GM21447 (cell line): ENCODE results near the gene CCBE1.

Experiments used
- ATAC-seq: cut with Tn5 transposase; IDR thresholded peaks from one replicate; pipeline ENCODE4 v1.9.1; 2021; ENCODE audit not compliant: unreplicated experiment

CCBE1 gene

DNA sequence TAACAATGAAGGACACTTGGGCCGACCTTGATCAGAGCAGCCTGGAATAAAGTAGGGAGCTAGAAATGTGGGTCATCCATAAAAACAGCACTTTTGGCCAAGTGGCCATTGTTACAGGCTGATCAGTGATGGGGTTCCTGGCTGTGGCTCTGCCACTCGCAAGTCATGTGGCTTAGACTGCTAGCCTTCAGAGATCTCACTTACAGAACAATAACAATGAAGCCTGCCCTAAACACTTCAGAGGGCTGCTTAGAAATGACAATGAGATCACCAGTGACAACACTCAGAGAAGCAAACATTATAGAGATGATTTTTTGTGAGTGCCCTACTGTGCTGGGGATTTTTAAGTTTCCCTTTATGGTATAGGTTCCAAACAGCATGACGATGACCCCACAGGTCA is 230.2 kb downstream of the CCBE1 start:
- no peak for ATAC-seq

DNA sequence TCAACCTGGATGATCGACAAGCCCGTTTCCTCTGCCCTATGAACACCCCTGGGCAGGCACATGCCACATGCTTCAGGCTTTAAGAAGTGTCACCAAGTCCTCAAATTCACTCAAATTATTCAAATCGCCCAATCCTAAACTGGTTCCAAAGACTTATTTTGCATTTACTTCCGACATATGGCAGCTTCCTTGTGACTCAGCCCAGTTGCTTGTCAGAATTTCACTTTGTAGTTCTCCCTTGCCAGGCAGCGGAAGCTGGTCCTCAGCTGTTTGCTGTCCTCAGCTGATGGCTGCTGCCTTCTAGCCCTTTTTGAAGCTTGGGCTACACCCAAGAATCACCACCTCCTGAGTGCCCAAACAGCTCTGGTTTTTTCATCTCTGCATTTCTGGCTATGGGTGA is 232.7 kb downstream of the CCBE1 start:
- ATAC-seq: no peak

DNA sequence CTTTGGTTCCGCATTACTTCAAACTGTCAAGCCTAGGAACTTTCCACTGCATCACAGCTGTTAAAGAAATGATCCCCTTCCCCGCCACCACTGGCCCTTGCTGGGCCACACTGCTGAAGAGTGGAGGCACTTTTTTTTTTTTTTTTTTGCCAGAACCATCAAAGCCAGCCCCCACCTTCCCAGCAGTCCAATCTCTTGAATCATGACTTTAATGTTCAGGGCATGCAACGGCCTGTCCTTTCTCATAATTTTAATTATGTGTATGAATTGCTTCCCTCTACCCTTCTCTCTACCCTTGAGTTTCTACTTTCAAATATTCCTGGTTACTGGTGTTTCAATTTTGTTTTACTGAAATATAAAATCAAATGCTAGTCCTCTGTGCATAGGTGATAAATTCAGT is 236.1 kb downstream of the CCBE1 start:
- ATAC-seq: no peak

DNA sequence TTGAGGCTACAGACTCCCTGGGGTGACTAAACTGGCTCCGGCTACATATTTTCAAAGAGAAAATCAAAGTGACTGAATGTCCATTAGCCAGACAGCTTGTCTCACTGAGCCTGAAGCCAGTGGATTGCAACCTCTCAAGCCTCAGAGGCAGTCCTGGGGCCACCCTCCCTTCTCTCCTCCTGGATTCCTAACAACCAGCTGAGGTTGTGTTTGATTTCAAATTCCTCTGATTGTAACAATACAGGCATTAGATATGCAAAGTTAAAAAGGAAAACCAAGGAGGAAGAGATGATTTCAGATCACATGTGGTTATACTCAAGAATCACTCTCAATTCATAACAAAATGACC is 237.2 kb downstream of the CCBE1 start:
- no peak for ATAC-seq

DNA sequence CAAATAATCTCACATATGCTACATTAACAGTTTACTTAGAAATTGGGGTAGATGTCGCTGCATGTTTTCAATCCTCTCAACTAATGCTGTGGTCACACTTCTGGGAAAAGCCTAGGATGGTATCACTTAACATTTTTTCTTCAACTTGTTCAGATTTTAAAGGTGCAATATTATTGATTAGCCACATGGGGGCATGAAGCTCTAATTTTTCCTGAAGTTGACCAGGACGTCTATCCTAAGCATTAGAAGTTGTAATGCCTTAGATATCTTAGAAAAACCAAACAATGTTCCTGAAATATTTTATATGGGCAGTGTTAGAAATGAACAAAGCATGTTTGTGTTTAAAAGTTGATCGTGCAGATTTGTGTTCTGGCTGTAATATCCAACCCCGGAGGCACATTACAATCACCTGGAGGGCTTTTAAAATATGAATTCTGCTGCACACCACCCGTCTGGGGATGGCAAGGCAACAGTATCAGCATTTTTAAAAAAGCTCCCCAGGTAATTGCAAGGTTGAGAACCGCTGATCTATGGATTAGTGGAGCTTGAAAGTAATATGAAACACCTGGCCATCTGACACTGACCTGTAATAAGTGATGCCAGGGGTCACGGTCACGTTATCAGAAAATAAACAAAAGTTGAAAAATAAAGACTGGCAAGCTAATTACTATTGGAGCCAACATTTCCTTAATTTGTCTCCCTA is 237.7 kb downstream of the CCBE1 start:
- ATAC-seq: no peak

DNA sequence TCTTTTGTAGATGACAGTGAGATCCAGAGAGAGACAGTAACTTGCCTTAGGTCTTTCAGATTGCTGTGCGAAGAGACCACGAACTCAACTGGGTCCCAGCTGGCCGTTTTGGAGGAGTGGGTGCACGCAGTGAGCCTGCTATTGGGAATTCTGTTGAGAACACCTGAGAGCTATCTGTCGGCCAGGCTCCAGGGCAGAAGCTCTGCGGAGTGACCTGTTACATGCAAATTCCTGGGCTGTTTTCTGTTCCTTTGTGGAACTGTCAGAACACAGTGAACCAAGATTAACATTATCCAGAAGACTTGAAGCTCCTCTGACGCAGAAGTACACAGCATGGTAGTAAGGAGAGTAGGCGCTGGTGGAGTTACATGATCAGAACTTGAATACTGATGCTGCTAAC is 238.6 kb downstream of the CCBE1 start:
- ATAC-seq: no peak

DNA sequence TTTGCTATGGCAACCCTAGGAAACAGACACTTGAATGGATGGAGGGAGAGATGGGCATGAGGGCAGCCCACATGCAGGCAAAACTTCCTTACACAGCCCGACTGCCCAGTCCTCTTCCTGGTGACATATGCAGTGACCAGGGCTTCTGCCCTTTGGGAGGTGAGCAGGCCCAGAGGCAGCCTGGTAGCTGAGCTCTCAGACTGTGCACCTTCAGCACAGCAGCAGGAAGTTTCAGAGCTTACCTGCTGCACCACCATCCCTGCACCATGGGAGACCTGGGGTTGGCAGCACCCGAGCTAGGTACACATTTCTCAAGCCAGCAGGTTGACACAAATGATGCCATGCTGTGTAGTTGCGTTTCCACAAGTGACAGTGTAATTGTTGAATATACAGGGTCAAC is 240.6 kb downstream of the CCBE1 start:
- ATAC-seq: no peak

DNA sequence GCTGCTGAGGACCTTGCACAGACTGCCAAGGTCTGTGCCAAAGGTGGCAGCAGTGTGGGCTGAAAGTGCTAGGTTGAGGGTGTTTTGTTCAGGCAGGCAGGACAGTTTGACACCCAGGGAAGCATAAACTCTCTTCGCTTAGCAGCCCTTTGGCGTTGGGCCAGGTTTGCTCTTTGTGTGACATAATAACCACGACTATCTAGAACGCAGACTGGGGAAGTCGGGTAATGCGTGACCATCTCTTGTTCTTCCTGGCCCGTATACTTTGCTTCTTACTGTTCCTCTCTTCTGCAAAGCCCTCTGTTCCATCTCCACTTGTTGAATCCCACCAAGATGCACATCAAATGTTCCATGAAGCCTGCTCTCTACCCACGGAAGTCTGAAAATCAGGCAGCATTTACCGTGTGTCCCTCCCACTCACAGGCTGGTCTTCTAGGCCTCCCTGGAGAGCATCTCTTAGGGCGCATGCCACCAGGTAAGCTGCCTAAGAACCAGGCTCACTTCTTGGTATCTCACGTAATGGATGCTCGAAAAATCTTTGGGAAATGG is 241.4 kb downstream of the CCBE1 start:
- no peak for ATAC-seq

DNA sequence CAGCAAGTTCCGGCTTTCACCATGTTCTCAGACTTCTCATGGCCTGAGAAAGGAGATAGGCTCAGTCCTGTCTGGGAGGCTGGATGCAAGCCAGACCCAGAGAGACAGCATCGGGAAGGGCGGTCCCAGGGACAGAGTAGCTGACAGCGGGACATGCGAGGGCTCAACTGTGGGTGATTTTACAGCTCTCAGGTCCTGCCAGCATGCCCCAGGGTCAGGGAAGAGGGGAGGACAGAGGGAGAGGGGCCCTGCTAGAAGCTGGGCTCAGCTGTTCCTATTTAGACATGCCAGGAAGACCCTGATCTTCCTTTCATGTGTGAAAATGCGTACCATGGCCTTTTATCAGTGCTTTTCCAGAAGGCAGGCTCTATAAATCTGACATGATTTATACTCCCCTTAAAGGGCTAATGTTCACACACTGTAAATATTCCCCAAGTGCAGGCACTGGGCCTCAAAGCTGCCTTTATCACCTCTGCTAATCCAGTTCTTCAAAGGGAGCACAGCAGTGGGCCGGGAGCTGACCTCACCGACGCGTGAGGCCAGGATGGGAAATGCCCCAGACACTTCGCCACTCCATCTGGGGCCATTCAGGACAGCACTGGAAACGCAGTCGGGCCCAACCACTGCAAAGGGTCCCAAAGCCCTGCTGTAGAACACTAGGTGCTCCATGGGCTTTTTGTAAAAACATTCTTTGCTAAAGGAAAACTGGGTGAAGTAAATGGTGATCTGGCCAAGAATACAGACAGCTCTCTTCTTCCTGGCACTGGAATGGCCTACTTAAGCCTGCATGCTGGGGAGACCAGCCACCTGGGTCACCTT is 242.1 kb downstream of the CCBE1 start:
- no peak for ATAC-seq

DNA sequence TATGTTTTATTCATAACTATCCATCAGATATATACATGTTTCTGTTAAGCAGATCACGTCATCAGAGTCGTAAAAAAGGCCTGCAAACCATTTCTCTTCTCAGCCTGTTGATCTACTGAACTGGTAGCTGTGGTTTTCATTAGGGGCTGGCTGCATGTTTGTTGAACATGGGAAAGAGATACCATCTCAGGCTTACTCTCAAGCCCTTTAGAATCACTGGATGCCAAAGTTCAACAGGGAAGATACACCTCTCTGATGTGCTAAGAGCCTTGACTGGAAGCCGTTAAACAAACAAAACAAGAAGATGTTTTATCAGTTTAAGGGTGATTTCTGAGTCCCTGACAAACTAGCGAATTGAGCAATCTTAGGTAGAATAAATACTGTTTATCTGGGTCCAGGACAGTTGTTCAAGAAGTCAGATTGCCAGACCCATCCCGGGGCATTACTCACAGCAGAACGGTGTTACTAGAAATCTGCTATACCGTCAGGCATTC is 243.7 kb downstream of the CCBE1 start:
- ATAC-seq: no peak

DNA sequence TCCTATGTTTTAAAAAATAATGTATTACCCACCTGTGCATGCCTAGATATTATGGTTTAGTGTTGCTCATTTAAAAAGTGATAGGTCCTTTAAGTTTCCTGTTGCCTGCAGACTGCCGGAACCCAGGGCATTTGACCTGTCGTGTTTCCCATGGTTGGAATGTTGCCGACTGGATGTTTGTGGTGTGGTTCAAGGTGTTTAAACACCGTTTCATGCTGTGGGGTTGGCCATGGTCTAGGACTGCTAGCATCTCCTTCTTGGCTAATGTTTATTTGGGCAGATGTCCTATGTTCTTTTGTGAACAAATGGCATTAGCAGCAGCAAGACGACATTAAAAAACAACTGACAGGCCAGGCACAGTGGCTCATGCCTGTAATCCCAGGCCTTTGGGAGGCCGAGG is 245.3 kb downstream of the CCBE1 start:
- ATAC-seq: no peak

DNA sequence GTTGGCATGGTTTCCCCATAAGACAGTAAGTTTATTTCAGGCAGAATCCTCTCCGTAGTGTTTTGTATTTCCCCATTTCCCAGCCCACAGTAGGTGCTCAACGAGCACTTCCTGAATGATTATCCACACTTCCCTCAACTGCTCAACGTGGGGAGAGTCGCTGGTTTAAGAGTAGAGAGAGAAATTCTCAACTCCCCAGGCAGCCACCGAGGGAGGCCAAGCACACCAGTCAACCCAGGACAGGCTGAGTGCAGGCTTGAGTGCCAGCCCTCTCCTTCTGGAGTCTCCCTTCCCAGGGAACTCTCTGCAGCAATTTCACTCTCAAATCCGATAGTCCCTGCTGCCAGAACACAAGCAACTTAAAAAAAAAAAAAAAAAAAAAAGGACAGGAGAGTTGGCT is 246.2 kb downstream of the CCBE1 start:
- no peak for ATAC-seq

DNA sequence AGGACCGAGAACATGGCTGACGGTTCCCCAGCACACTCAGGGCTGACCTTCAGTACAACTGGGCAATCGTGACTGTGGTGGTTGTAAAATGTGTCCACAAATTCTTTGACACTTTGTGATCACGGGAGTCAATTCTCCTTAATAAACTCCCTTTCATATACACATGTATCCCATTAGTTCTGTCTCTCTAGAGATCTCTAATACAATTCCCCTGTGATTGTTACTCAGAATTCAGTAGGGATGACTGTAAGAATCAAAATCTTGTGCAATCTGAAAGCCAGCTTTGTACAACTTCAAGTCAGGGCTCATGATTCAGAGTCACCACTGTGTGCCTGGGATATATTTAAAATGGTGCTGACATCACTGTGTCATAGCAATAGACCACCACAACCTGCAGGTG is 248.7 kb downstream of the CCBE1 start:
- no peak for ATAC-seq

DNA sequence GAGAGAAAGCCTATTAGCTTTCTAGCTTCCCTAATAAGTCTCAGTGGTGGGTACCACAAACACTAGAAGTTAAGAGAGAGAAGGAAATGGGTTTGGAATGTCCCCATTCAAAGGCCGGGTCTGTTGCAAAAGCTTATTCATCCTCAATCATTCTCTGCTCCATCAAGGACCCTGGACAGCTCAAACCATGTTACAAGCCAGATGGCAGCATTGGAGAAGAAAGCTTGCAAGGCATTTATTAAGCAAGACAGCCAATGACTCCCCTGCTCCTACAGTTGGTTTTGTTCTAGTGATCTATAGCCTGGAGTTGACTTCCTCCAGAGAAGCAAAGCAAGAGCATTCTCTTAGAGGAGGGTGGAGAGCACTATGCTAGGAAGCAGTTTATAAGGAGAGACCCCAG is 251.2 kb downstream of the CCBE1 start:
- ATAC-seq: no peak

DNA sequence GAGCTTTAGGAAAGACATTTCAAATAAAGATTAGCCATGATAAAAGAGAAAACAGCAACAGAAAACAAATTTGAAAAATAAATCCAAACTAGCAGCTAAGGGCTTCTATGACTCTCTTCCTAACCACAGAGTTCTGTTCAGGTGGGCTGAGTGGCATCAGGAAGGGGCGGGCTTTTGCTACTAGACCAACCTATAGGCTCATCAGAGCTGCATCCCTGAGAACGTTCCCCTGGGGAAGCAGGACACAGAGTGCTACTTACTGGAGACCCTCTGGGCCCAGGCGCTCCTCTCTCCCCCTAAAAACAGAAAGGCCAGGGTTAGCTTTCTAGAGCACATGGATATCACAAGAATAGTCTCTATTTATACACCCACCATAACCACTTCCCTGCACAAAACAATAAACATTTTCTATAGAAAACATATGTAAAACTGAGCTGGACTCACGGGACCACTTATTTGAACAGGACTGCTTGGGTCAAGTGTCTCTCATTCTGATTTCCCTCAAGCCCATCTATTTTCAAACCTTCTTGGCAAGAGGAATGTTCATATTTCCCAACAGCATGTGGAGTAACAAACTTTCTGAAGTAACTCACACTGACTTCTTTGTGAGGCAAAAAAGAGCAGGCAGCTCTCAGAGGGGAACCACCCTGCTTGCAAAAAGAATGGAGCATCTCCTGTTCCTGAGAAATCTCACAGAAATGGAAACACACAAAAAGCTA is 259.2 kb downstream of the CCBE1 start:
- ATAC-seq: no peak

DNA sequence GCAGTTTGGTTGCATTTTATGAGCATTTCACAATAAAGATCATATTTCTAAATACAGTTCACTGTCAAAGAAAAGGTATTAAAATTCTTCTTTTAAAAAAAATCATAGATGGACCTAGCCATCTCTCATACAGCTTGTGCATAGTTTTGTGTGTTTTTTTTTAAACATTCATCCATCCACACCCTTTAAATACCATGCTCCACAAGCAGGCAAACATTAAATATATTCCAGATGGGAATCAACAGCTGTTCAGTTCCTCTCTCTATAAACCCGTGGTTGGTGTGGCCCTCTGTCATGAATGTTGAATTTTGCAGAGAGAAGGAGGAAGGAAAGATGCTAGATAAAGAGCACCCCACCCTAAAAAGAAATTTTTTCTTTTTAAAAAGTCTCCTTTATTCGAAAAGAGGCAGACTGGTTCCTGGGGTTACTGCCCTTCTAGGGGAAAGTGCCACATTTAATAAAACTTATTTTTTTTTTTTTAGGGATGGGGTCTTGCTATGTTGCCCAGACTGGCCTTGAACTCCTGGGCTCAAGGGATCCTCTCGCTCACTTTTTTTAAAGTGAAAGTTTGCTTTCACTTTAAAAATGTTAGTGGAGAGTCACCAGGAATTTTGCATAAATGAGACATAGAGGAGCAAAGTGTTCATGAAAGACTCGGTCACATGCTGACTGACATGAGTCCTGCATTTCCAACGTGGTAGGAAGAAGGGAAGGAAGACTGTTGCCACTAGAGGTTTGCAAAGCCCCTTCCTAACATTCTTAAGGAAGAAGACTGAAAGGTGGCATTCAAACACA is 264.2 kb downstream of the CCBE1 start:
- ATAC-seq: no peak

DNA sequence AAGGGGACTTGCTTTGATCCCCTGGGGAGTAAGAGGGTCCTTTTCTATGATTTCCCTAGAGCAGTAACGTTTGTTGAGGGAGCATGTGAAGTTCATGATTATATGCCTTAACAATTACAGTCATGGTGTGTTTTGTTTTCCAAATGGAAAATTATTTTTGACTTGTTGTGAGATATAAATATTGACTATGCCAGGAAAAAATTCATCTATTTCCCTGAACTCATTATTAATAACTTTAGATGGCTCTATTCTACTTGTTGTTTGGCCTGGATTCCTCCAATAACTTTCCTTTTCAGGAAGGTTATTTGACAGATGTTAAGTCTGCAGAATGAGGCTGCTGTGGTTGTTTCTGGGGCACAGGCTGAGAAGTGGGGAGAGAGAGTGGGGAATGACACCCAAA is 266.1 kb downstream of the CCBE1 start:
- ATAC-seq: no peak

DNA sequence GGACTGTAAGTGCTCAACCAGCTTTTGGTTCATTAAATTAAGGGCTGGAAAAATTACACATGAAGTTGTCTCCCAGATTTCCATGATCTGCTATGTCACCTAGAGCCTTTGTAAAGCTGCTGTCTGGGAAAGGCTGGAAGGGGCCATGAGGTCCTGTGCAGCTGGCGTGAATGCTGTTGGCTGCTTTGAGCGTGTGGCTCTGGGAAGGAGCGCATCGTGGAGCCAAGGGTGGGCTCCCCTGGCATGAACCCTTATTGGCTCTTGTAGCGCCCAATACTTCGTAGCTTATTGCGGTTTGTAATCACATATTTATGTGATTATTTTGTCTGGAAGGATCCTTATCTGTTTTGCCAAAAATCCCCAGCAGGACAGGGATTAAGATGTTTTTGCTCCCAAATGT is 267.6 kb downstream of the CCBE1 start:
- no peak for ATAC-seq

DNA sequence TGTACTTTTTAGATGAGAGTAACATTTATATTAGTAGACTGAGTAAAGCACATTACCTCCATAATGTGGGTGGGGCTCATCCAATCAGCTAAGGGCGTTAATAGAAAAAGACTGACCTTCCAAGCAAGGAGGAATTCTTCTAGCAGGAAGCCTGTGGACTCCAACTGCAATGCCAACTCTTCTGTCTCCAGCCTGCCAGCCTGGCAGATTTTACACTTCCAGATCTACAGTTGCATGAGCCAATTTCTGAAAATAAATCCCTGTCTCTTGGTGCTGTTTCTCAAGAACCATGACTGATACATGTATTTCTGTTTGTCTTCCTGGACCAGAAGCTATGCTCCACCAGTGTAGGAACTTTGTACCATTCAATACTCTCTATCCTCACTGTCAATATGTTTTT is 269.2 kb downstream of the CCBE1 start:
- no peak for ATAC-seq

DNA sequence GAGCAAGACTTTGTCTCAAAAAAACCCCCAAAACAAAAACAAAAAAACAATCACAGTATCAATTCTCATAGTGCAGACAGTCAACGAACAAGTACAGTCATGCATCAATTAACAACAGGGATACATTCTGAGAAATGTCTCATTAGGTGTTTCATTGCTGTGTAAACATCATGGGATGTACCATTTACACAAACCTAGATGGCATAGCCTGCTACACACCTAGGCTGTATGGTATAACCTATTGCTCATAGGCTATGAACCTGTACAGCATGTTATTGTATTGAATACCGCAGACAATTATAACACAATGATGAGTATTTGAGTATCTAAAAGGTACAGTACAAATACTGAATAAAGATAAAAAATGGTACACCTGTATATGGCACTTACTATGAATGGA is 270.4 kb downstream of the CCBE1 start:
- ATAC-seq: no peak

DNA sequence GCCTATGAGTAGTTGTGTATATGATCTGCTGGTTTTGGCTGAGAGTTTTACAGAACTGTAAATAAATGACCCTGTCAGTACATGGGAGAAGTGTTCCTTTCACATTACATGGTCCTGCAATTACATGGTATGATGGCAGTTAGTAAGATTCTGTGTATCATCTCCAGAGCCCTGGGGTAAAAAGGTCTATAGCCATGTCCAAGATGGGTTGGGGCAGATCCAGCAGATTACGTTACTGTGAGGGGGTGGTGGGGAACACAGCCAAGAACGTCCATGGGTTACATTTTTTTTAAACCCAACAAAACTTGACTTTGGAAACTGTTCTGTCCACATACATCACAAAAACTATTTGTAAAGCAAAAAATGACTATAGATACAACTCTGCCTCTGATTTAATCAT is 274.0 kb downstream of the CCBE1 start:
- ATAC-seq: no peak
